CD4-positive, alpha-beta memory T cell (primary cell): ENCODE data around the gene NR0B2. TPM values are rescaled to one million over a fixed set of nuclear protein-coding genes. Genes with fewer than 3 reads are reported as not detected.
A peak's percentile ranks its signal among the peaks of the same experiment; 100 is the strongest.

Experiments used
- CTCF ChIA-PET: fragments of 350-600 bp; sonication (Branson Sonifier 250); formaldehyde crosslinking; loops from one replicate; lab custom pipeline; 2021; ENCODE audit warnings: inconsistent platforms; ENCODE audit not compliant: partially characterized antibody; lab: Charles Lee
- POLR2A ChIA-PET: fragments of 350-600 bp; sonication (Branson Sonifier 250); formaldehyde crosslinking; loops from one replicate; lab custom pipeline; 2021; ENCODE audit not compliant: partially characterized antibody; lab: Charles Lee
- DNase-seq, 5 donors: peaks; one replicate each; pipeline versions ENCODE4 v3.0.0 to v3.0.0-alpha.2; 2020 to 2022; ENCODE audit warnings: mixed read lengths in 1 of 5
- H3K27ac ChIP-seq: one replicate; pipeline ENCODE4 v1.7.0; 2013; ENCODE audit warnings: low read depth, low read length
- H3K27me3 ChIP-seq: 2 replicates; pipeline ENCODE4 v1.7.0; 2013; ENCODE audit warnings: mild to moderate bottlenecking, low read length, moderate library complexity; ENCODE audit not compliant: insufficient read depth
- H3K36me3 ChIP-seq: 2 replicates; pipeline ENCODE4 v1.7.0; 2013; ENCODE audit warnings: mild to moderate bottlenecking, low read length, moderate library complexity; ENCODE audit not compliant: insufficient read depth
- H3K4me1 ChIP-seq: 2 replicates; pipeline ENCODE4 v1.7.0; 2013; ENCODE audit warnings: mild to moderate bottlenecking, low read length, moderate library complexity; ENCODE audit not compliant: insufficient read depth
- H3K4me3 ChIP-seq, 2 donors: one replicate each; pipeline ENCODE4 v1.7.0; 2013; ENCODE audit warnings: low read length in 2 of 2, mild to moderate bottlenecking in 1 of 2
- H3K9me3 ChIP-seq, 2 donors: one replicate each; pipeline ENCODE4 v1.7.0; 2013; ENCODE audit warnings: low read length in 2 of 2, control low read depth in 1 of 2; ENCODE audit not compliant: control insufficient read depth in 1 of 2
- H3K27ac Mint-ChIP-seq, 7 donors: one replicate each; pipeline ENCODE4 v1.8.0; 2020 to 2021; ENCODE audit warnings: mixed read lengths in 7 of 7, mild to moderate bottlenecking in 6 of 7, inconsistent platforms in 3 of 7, moderate library complexity in 3 of 7
- H3K27me3 Mint-ChIP-seq, 2 donors: one replicate each; pipeline ENCODE4 v1.8.0; 2020 to 2021; ENCODE audit warnings: mixed read lengths in 2 of 2
- H3K36me3 Mint-ChIP-seq, 2 donors: one replicate each; pipeline ENCODE4 v1.8.0; 2020 to 2021; ENCODE audit warnings: mixed read lengths in 2 of 2, inconsistent platforms in 1 of 2, mild to moderate bottlenecking in 1 of 2
- H3K4me1 Mint-ChIP-seq, 4 donors: one replicate each; pipeline ENCODE4 v1.8.0; 2020 to 2021; ENCODE audit warnings: mixed read lengths in 4 of 4, mild to moderate bottlenecking in 1 of 4
- H3K4me3 Mint-ChIP-seq, 8 donors: one replicate each; pipeline ENCODE4 v1.8.0; 2020 to 2021; ENCODE audit warnings: mixed read lengths in 8 of 8, mild to moderate bottlenecking in 7 of 8, moderate library complexity in 6 of 8, inconsistent platforms in 3 of 8
- H3K9me3 Mint-ChIP-seq, 8 donors: one replicate each; pipeline ENCODE4 v1.8.0; 2020 to 2021; ENCODE audit warnings: mixed read lengths in 8 of 8, mild to moderate bottlenecking in 5 of 8, inconsistent platforms in 3 of 8, moderate library complexity in 1 of 8
- intact Hi-C: fragments of 100-400 bp; cut with micrococcal nuclease; formaldehyde crosslinking; loops from one replicate; pipeline ENCODE4 v1.15.1; 2023
- polyA plus RNA-seq, 2 donors: library from polyadenylated mRNA; unstranded; fragments of 300-500 nt; fragmentation: Illumina TruSeq; gene quantifications; one replicate each; pipeline ENCODE4 v1.2.3, GENCODE V29; 2021
- total RNA-seq, 2 experiments: library from RNA; stranded (reverse); gene quantifications; one replicate each; pipeline ENCODE4 v1.2.3, GENCODE V29; 2021

Gene NR0B2
- total and polyA plus RNA-seq, 4 experiments from 2014 or later: not detected

GRCh38 chr1:26894263-26894662 lies 19.5 kb downstream of the NR0B2 start:
- Histone ChIP-seq H3K36me3 (peaks cover 44% of the 10 kb centered on the region), H3K9me3 (no peaks in the 10 kb centered on the region), H3K4me3 (no peak overlapping the region), H3K4me1 (peaks cover 23% of the 10 kb centered on the region), H3K27ac (no peak overlapping the region), H3K27me3 (no peaks in the 10 kb centered on the region)
- POLR2A ChIA-PET: no interaction called here
- peak overlapping the region in 3 of 7 donors; percentile 12 to 79 (median 71) for H3K27ac Mint-ChIP-seq
- H3K36me3 Mint-ChIP-seq: peaks cover 25 to 61% of the 10 kb centered on the region in 2 donors
- intact Hi-C loops: no loop called here
- CTCF ChIA-PET: interaction anchor here (1.0 to 1.1 kb wide), 2 partner anchors 8 to 15 kb away, joined by 3 to 4 read pairs; no protein-coding TSS in a partner anchor
- no peak for DNase-seq
- H3K4me3 Mint-ChIP-seq: peak overlapping the region in 1 of 8 donors; percentile 62
- H3K4me1 Mint-ChIP-seq: peaks cover 9 to 40% (median 21%) of the 10 kb centered on the region in 4 donors
- H3K27me3 Mint-ChIP-seq: no peaks in the 10 kb centered on the region
- no peaks in the 10 kb centered on the region for H3K9me3 Mint-ChIP-seq

- Mint-ChIP-seq H3K9me3 (no peaks in the 10 kb centered on the region), H3K27ac (peak overlapping the region; percentile 97 to 98 (median 97)), H3K4me3 (peak overlapping the region; percentile 91 to 97 (median 96)), H3K27me3 (no peaks in the 10 kb centered on the region), H3K36me3 (peaks cover 32 to 61% of the 10 kb centered on the region in 2 donors), H3K4me1 (peaks cover 17 to 43% (median 31%) of the 10 kb centered on the region in 4 donors)
- DNase-seq: no peak
- peaks cover 53% of the 10 kb centered on the region for H3K36me3 ChIP-seq
- POLR2A ChIA-PET: interaction anchor here (0.6 to 7.0 kb wide), 23 partner anchors 9 to 1691 kb away, joined by 3 to 114 read pairs (median 5); partner anchors contain the start of genes ARID1A, GPATCH3, NUDC and SFN
- H3K27me3 ChIP-seq: no peaks in the 10 kb centered on the region
- peak overlapping the region; percentile 93 for H3K27ac ChIP-seq
- no peaks in the 10 kb centered on the region for H3K9me3 ChIP-seq
- CTCF ChIA-PET: interaction anchor here (1.1 to 3.1 kb wide), 7 partner anchors 9 to 289 kb away, joined by 4 to 15 read pairs (median 5); no protein-coding TSS in a partner anchor
- intact Hi-C loops: loop anchor here (1.0 kb wide), 2 partner anchors 10 to 25 kb away; partner anchors contain the start of gene GPATCH3
- H3K4me1 ChIP-seq: peaks cover 34% of the 10 kb centered on the region
- peak overlapping the region; percentile 81 to 98 for H3K4me3 ChIP-seq
Observed at GRCh38 chr1:26890467-26890796, 23.3 kb downstream of the NR0B2 start.

- Mint-ChIP-seq H3K4me3 (peak within 1 kb of the TSS; percentile 91 to 97 (median 96)), H3K27ac (peak within 1 kb of the TSS; percentile 97 to 98 (median 97)), H3K4me1 (peaks cover 22 to 46% (median 31%) of the 10 kb centered on the region in 4 donors), H3K9me3 (no peaks in the 10 kb centered on the region), H3K27me3 (no peaks in the 10 kb centered on the region), H3K36me3 (peaks cover 36 to 60% of the 10 kb centered on the region in 2 donors)
- intact Hi-C loops: loop anchor here (1.0 kb wide), 2 partner anchors 10 to 25 kb away; partner anchors contain the start of gene GPATCH3
- Histone ChIP-seq H3K4me1 (peaks cover 34% of the 10 kb centered on the region), H3K9me3 (no peaks in the 10 kb centered on the region), H3K27me3 (no peaks in the 10 kb centered on the region), H3K36me3 (peaks cover 53% of the 10 kb centered on the region), H3K27ac (peak within 1 kb of the TSS; percentile 93), H3K4me3 (peak within 1 kb of the TSS; percentile 81 to 98)
- DNase-seq: peak; percentile 72 to 84 (median 75)
- POLR2A ChIA-PET: interaction anchor here (0.6 to 7.0 kb wide), 24 partner anchors 9 to 1691 kb away, joined by 3 to 114 read pairs (median 5); partner anchors contain the start of genes ARID1A, GPATCH3, NUDC and SFN
- CTCF ChIA-PET: interaction anchor here (1.1 to 3.1 kb wide), 12 partner anchors 9 to 288 kb away, joined by 3 to 15 read pairs (median 5); no protein-coding TSS in a partner anchor
Observed at GRCh38 chr1:26889551-26890466, 24.0 kb downstream of the NR0B2 start, which contains the start of gene GPN2. TSS of gene GPN2 (minus strand) at chr1:26890283. CDS start at chr1:26890096, 187 bp downstream.

GRCh38 chr1:26888231-26888630 lies 25.5 kb downstream of the NR0B2 start:
- Mint-ChIP-seq H3K27ac (peak overlapping the region in 6 of 7 donors; percentile 81 to 98 (median 97)), H3K4me1 (peaks cover 22 to 42% (median 31%) of the 10 kb centered on the region in 4 donors), H3K27me3 (no peaks in the 10 kb centered on the region), H3K9me3 (no peaks in the 10 kb centered on the region), H3K4me3 (peak overlapping the region; percentile 91 to 97 (median 96)), H3K36me3 (peaks cover 36 to 63% of the 10 kb centered on the region in 2 donors)
- Histone ChIP-seq H3K4me3 (no peak overlapping the region), H3K4me1 (peaks cover 34% of the 10 kb centered on the region), H3K36me3 (peaks cover 56% of the 10 kb centered on the region), H3K27me3 (no peaks in the 10 kb centered on the region), H3K9me3 (no peaks in the 10 kb centered on the region), H3K27ac (no peak overlapping the region)
- intact Hi-C loops: no loop called here
- CTCF ChIA-PET: interaction anchor here (0.6 to 3.1 kb wide), 9 partner anchors 9 to 286 kb away, joined by 3 to 15 read pairs (median 9); partner anchors contain the start of gene GPATCH3
- POLR2A ChIA-PET: interaction anchor here (3.1 to 7.0 kb wide), 3 partner anchors 11 to 388 kb away, joined by 16 to 114 read pairs (median 27); partner anchors contain the start of gene GPATCH3
- no peak for DNase-seq

GRCh38 chr1:26887125-26887524 lies 26.6 kb downstream of the NR0B2 start:
- Mint-ChIP-seq H3K4me1 (peaks cover 26 to 42% (median 31%) of the 10 kb centered on the region in 4 donors), H3K4me3 (peak overlapping the region; percentile 22 to 79 (median 52))

GRCh38 chr1:26882696-26883463 lies 30.9 kb downstream of the NR0B2 start:
- Histone ChIP-seq H3K4me3 (no peak overlapping the region), H3K27me3 (no peaks in the 10 kb centered on the region), H3K9me3 (no peaks in the 10 kb centered on the region), H3K36me3 (peaks cover 61% of the 10 kb centered on the region), H3K27ac (no peak overlapping the region), H3K4me1 (peaks cover 6% of the 10 kb centered on the region)
- H3K4me1 Mint-ChIP-seq: peaks cover 6 to 14% (median 10%) of the 10 kb centered on the region in 4 donors
- intact Hi-C loops: no loop called here
- POLR2A ChIA-PET: interaction anchor here (1.1 kb wide), 1 partner anchor 14 kb away, joined by 3 read pairs; no protein-coding TSS in a partner anchor
- peak overlapping the region in 4 of 7 donors; percentile 7 to 82 (median 22) for H3K27ac Mint-ChIP-seq
- H3K36me3 Mint-ChIP-seq: peaks cover 44 to 64% of the 10 kb centered on the region in 2 donors
- peaks cover 0 to 3% (median 0%) of the 10 kb centered on the region in 8 donors for H3K9me3 Mint-ChIP-seq
- CTCF ChIA-PET: interaction anchor here (0.8 to 3.1 kb wide), 8 partner anchors 9 to 281 kb away, joined by 3 to 11 read pairs (median 4); partner anchors contain the start of gene GPATCH3
- H3K27me3 Mint-ChIP-seq: no peaks in the 10 kb centered on the region
- no peak overlapping the region for H3K4me3 Mint-ChIP-seq
- DNase-seq: no peak

More at GRCh38 chr1:26887125-26887524, 26.6 kb downstream of the NR0B2 start:
- ChIA-PET CTCF (interaction anchor here (0.6 to 3.0 kb wide), 16 partner anchors 9 to 285 kb away, joined by 3 to 14 read pairs (median 5); partner anchors contain the start of gene GPATCH3), POLR2A (interaction anchor here (0.6 to 7.0 kb wide), 4 partner anchors 12 to 267 kb away, joined by 3 to 114 read pairs (median 6); partner anchors contain the start of gene GPATCH3)
- peaks cover 0 to 1% (median 0%) of the 10 kb centered on the region in 8 donors for H3K9me3 Mint-ChIP-seq
- Histone ChIP-seq H3K4me1 (peaks cover 34% of the 10 kb centered on the region), H3K27me3 (no peaks in the 10 kb centered on the region), H3K9me3 (no peaks in the 10 kb centered on the region), H3K4me3 (no peak overlapping the region), H3K36me3 (peaks cover 60% of the 10 kb centered on the region), H3K27ac (no peak overlapping the region)
- H3K27me3 Mint-ChIP-seq: no peaks in the 10 kb centered on the region
- intact Hi-C loops: no loop called here
- DNase-seq: peak in 2 of 5 donors; percentile 11 to 20
- H3K27ac Mint-ChIP-seq: peak overlapping the region; percentile 3 to 97 (median 67)
- peaks cover 45 to 66% of the 10 kb centered on the region in 2 donors for H3K36me3 Mint-ChIP-seq
